Transverse colon (tissue), 4 donors: ENCODE measurements around the gene SNRNP25. TPM values are rescaled to one million over a fixed set of nuclear protein-coding genes. Genes with fewer than 3 reads are reported as not detected.
A peak's percentile ranks its signal among the peaks of the same experiment; 100 is the strongest.

Experiments used
- DNase-seq: peaks from one replicate; pipeline ENCODE4 v3.0.0-alpha.2; 2019
- H3K27ac ChIP-seq, 4 donors: fragments of 200-600 bp; sonication (generic); 2 replicates each; pipeline ENCODE4 v1.5.1; 2016 to 2018; ENCODE audit warnings: inconsistent platforms in 4 of 4
- H3K27me3 ChIP-seq: fragments of 200-600 bp; sonication (generic); 2 replicates; pipeline ENCODE4 v1.5.1; 2017; ENCODE audit warnings: inconsistent platforms
- H3K36me3 ChIP-seq, 4 donors: fragments of 200-600 bp; sonication (generic); 2 replicates each; pipeline ENCODE4 v1.5.1; 2017 to 2019; ENCODE audit warnings: inconsistent platforms in 4 of 4
- H3K4me1 ChIP-seq, 4 donors: fragments of 200-600 bp; sonication (generic); 2 replicates each; pipeline ENCODE4 v1.5.1; 2017 to 2020; ENCODE audit warnings: inconsistent platforms in 4 of 4
- H3K4me3 ChIP-seq, 4 donors: fragments of 200-600 bp; sonication (generic); 1 replicate in 1 of 4; 2 replicates in 3 of 4; pipeline versions ENCODE4 v1.5.1 to v1.6.1; 2017 to 2019; ENCODE audit warnings: inconsistent platforms in 4 of 4
- H3K9me3 ChIP-seq, 2 donors: fragments of 200-600 bp; sonication (generic); 2 replicates each; pipeline ENCODE4 v1.5.1; 2017 to 2019; ENCODE audit warnings: inconsistent platforms in 2 of 2
- EP300 ChIP-seq: sonication (generic); formaldehyde crosslinking; IDR thresholded peaks from one replicate; pipeline ENCODE4 v1.6.1; 2017; ENCODE audit warnings: antibody characterized with exemption, low read depth
- POLR2A ChIP-seq: fragments of 450-650 bp; IDR thresholded peaks from one replicate; pipeline ENCODE4 v1.6.1; 2016; ENCODE audit warnings: antibody characterized with exemption, mild to moderate bottlenecking, moderate library complexity
- POLR2AphosphoS5 ChIP-seq, 3 donors: sonication (generic); formaldehyde crosslinking; IDR thresholded peaks; one replicate each; pipeline ENCODE4 v1.6.1; 2016; ENCODE audit warnings: antibody characterized with exemption in 3 of 3
- WGBS, 2 donors: methylation state at CpG; one replicate each; pipeline ENCODE4 v1.1.5; 2018; ENCODE audit warnings: low coverage in 1 of 2; 5-methylcytosine and 5-hydroxymethylcytosine counted together
- in situ Hi-C, 4 donors: fragments of 200-750 bp; cut with MboI; loops; one replicate each; pipeline versions ENCODE4 v1.15.0 to v1.15.1; 2017; ENCODE audit warnings: low sequenced_read_pairs in 3 of 4, low pct_ligation_motif_present in 1 of 4, low pct_unique_long_range_greater_than_20kb in 1 of 4
- intact Hi-C: fragments of 100-400 bp; cut with DNase I; formaldehyde crosslinking; loops from one replicate; pipeline ENCODE4 v1.15.1; 2023; ENCODE audit warnings: low total_unique reads
- total RNA-seq, 4 donors: library from RNA; depleted of rRNA; stranded (reverse); fragments of >200 nt; gene quantifications; one replicate each; pipeline ENCODE4 v1.1.0, GENCODE V29; 2016
- TF ChIP-seq, protein P1 (sequence below), 5 experiments: fragments of 200-600 bp in 3 of 5; fragments of 450-650 bp in 2 of 5; sonication (generic) in 3 of 5; IDR thresholded peaks; 1 replicate in 2 of 5; 2 replicates in 3 of 5; pipeline ENCODE4 v1.5.1; 2016 to 2017; ENCODE audit warnings: antibody characterized with exemption in 5 of 5, inconsistent platforms in 3 of 5, mild to moderate bottlenecking in 2 of 5, moderate library complexity in 1 of 5

SNRNP25 gene
- total RNA-seq, 4 donors from 2014 or later, result 5.6 to 27.9 (median 20.2) TPM

DNA sequence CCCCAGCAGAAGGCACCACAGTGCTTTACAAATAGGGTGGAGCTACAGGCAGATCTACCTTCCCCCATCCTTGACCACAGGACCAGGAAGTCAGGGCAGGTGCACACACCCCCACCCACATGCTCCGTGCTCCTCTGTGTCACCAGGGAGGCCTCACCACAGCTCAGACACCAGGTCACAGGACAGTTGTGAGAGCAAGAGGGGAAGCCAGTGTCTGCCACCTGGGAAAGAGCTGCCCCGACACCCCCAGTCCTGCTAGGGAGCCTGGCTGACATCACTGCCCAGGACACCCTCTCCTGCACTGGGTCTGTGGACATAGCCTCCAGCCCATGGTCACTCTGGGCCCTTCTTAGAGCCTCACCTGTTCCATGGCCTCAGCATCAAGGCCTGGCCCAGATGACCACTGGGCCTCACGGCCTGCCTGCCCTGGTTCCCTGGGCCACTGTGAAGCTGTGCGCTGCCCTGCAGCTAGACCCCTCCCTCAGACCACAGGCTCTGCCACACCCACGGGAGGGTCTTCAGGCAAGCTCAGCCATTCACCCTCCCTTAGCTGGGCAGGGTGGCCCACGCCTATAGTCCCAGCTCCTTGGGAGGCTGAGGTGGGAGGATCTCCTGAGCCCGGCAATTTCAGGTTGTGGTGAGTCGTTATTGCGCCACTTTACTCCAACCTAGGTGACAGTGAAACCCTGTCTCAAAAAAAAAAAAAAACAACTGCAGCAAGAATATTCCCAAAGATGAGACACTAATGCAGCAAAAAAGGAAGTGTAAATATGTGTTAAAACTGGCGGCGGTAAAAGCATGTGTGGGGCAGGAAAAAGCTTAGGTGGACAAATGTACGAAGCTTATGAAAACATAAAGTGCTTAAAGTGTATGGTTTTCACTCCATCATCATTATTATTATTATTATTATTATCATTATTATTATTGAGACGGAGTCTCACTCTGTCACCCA lies 14.4 kb upstream of the SNRNP25 start:
- peaks cover 0 to 13% (median 4%) of the 10 kb centered on the region in 4 donors for H3K4me1 ChIP-seq
- H3K36me3 ChIP-seq, result no peaks in the 10 kb centered on the region
- peak; percentile 77 for DNase-seq
- H3K27me3 ChIP-seq, result no peaks in the 10 kb centered on the region
- no peaks in the 10 kb centered on the region for H3K9me3 ChIP-seq
- WGBS, 2 donors, result 58 to 75% methylated on average over 3 to 12 of the region's 13 CpGs
- in situ Hi-C loops (no loop called here), intact Hi-C loops (no loop called here)
- H3K4me3 ChIP-seq, result no peak overlapping the region
- peak overlapping the region in 3 of 4 donors; percentile 46 to 67 (median 51) for H3K27ac ChIP-seq
- TF ChIP-seq POLR2A (peak; percentile 8), POLR2AphosphoS5 (IDR thresholded peaks at IDR 0.05) (peak in 1 of 3 donors; percentile 14), EP300 (no peak)
- TF ChIP-seq, protein P1, sequence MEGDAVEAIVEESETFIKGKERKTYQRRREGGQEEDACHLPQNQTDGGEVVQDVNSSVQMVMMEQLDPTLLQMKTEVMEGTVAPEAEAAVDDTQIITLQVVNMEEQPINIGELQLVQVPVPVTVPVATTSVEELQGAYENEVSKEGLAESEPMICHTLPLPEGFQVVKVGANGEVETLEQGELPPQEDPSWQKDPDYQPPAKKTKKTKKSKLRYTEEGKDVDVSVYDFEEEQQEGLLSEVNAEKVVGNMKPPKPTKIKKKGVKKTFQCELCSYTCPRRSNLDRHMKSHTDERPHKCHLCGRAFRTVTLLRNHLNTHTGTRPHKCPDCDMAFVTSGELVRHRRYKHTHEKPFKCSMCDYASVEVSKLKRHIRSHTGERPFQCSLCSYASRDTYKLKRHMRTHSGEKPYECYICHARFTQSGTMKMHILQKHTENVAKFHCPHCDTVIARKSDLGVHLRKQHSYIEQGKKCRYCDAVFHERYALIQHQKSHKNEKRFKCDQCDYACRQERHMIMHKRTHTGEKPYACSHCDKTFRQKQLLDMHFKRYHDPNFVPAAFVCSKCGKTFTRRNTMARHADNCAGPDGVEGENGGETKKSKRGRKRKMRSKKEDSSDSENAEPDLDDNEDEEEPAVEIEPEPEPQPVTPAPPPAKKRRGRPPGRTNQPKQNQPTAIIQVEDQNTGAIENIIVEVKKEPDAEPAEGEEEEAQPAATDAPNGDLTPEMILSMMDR (IDR thresholded peaks at IDR 0.05), result no peak

DNA sequence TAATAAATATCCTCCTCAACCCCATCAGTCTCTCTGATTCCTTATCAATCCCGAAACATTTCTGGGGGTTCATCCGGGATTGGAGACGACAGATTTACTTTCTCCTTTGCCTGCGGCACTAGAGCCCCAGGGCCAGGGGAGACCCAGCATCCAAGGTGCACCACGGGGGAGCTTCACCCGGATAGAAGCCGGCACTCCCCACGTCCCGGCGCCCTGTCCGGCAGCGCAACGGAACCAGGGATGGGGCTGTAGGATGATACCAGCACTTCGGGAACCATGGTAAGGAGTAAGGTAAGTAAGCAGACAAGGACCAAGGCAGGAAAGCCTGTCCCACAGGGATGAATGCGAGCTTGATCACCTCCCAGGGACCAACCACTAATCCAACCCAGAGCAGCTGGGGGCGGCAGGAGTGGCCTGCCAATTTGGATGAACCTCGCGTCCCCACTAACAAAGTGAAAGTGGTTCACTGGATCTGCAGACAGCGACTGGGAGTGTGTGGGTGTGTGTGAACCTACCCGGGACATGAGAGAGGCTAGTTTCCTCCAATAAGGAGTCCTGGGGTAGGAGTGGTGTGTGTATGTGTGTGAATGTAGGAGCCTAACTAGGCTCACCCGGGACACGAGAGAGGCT lies 12.1 kb upstream of the SNRNP25 start:
- TF ChIP-seq, protein P1 (IDR thresholded peaks at IDR 0.05), result no peak
- TF ChIP-seq EP300 (no peak), POLR2A (no peak), POLR2AphosphoS5 (IDR thresholded peaks at IDR 0.05) (no peak)
- Histone ChIP-seq H3K4me1 (peaks cover 0 to 13% (median 4%) of the 10 kb centered on the region in 4 donors), H3K27ac (no peak overlapping the region), H3K4me3 (no peak overlapping the region), H3K9me3 (no peaks in the 10 kb centered on the region), H3K27me3 (no peaks in the 10 kb centered on the region), H3K36me3 (peaks cover 0 to 10% (median 0%) of the 10 kb centered on the region in 4 donors)
- WGBS, 2 donors, result 87 to 94% methylated on average over 3 to 22 of the region's 22 CpGs
- intact Hi-C loops (no loop called here), in situ Hi-C loops (no loop called here)
- DNase-seq, result no peak

DNA sequence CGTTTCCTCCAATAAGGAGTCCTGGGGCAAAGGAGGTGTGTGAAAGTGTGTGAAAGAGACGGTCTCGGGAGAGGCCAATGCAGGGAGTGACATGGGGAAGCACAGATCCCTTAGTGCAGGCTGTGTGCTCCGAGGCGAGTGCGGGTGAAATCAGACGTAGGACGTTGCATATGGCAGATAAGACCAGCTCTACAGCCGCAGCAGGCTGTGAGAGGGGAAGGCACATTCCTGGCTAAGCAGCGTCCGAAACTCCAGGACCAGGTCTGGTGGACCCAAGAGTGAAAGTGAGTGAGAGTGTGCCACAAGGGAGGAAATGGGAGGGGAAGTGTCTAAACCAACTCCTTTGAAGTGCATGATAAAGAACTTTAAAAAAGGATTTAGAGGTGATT lies 11.6 kb upstream of the SNRNP25 start:
- DNase-seq, result no peak

More for the DNA sequence above, 11.6 kb upstream of the SNRNP25 start:
- in situ Hi-C loops, result no loop called here
- WGBS, 2 donors, result 90 to 95% methylated on average over 10 to 11 of the region's 11 CpGs
- Histone ChIP-seq H3K4me3 (no peak overlapping the region), H3K4me1 (peaks cover 0 to 13% (median 4%) of the 10 kb centered on the region in 4 donors), H3K36me3 (peaks cover 0 to 12% (median 0%) of the 10 kb centered on the region in 4 donors), H3K9me3 (no peaks in the 10 kb centered on the region), H3K27ac (no peak overlapping the region), H3K27me3 (no peaks in the 10 kb centered on the region)
- intact Hi-C loops, result no loop called here
- TF ChIP-seq, protein P1 (IDR thresholded peaks at IDR 0.05), result no peak
- no peak for TF ChIP-seq POLR2AphosphoS5 (IDR thresholded peaks at IDR 0.05)
- TF ChIP-seq POLR2A, result no peak
- no peak for TF ChIP-seq EP300
